Fibroblast of the aortic adventitia (primary cell): Measurements from ENCODE around the gene CAMKK1. TPM values are rescaled to one million over a fixed set of nuclear protein-coding genes. Genes with fewer than 3 reads are reported as not detected.
A peak's percentile ranks its signal among the peaks of the same experiment; 100 is the strongest.
"Not testable (repeated sequence)": the region's sequence is repeated elsewhere in the genome, so short reads cannot be mapped to it uniquely, and the experiment has no call there.

Experiments
- DNase-seq: peaks from one replicate; pipeline ENCODE4 v3.0.0-alpha.2; 2010; ENCODE audit warnings: low read depth
- H3K4me3 ChIP-seq: 2 replicates; pipeline ENCODE4 v1.5.1; 2011; ENCODE audit warnings: low read depth, mild to moderate bottlenecking, control low read depth, low read length, moderate library complexity
- total RNA-seq: library from RNA; depleted of rRNA; stranded (reverse); fragments of >200 nt; gene quantifications from 2 replicates; pipeline ENCODE4 v1.2.3, GENCODE V29; 2012; ENCODE audit warnings: low replicate concordance
- TF ChIP-seq, protein P1 (sequence below): IDR thresholded peaks from 2 replicates; pipeline ENCODE4 v1.5.1; 2011; ENCODE audit warnings: mild to moderate bottlenecking, low read length, control low read depth, inconsistent platforms; ENCODE audit not compliant: insufficient read depth

The CAMKK1 gene
- total RNA-seq, 1 donor, result 17.7 TPM

GRCh38 chr17:3848229-3848835, 44.5 kb downstream of the CAMKK1 start:
- TF ChIP-seq, protein P1, sequence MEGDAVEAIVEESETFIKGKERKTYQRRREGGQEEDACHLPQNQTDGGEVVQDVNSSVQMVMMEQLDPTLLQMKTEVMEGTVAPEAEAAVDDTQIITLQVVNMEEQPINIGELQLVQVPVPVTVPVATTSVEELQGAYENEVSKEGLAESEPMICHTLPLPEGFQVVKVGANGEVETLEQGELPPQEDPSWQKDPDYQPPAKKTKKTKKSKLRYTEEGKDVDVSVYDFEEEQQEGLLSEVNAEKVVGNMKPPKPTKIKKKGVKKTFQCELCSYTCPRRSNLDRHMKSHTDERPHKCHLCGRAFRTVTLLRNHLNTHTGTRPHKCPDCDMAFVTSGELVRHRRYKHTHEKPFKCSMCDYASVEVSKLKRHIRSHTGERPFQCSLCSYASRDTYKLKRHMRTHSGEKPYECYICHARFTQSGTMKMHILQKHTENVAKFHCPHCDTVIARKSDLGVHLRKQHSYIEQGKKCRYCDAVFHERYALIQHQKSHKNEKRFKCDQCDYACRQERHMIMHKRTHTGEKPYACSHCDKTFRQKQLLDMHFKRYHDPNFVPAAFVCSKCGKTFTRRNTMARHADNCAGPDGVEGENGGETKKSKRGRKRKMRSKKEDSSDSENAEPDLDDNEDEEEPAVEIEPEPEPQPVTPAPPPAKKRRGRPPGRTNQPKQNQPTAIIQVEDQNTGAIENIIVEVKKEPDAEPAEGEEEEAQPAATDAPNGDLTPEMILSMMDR, result no peak
- H3K4me3 ChIP-seq, result no peak overlapping the region
- no peak for DNase-seq

DNA sequence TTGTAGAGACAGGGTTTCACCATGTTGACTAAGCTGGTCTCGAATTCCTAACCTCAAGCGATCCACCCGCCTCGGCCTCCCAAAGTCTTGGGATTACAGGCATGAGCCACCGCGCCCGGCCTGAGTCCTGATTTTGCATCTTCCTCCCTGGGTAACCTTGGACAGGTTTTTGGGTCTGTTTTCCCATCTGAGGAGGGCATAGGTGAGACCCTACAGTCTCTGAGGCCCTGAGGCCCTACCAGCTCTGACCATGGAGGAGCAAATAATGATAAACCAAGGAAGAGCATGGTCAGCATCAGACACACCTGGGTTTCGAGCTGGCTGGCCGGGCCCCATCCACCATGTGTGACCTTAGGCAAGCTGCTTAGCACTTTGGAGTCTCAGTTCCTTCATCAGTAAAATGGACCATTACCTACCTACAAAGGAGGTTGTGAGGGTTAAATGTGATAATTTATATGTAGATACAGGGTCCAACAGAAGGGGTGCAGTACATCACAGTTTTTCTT, 45.6 kb downstream of the CAMKK1 start:
- TF ChIP-seq, protein P1, result no peak
- no peak overlapping the region for H3K4me3 ChIP-seq
- no peak for DNase-seq

DNA sequence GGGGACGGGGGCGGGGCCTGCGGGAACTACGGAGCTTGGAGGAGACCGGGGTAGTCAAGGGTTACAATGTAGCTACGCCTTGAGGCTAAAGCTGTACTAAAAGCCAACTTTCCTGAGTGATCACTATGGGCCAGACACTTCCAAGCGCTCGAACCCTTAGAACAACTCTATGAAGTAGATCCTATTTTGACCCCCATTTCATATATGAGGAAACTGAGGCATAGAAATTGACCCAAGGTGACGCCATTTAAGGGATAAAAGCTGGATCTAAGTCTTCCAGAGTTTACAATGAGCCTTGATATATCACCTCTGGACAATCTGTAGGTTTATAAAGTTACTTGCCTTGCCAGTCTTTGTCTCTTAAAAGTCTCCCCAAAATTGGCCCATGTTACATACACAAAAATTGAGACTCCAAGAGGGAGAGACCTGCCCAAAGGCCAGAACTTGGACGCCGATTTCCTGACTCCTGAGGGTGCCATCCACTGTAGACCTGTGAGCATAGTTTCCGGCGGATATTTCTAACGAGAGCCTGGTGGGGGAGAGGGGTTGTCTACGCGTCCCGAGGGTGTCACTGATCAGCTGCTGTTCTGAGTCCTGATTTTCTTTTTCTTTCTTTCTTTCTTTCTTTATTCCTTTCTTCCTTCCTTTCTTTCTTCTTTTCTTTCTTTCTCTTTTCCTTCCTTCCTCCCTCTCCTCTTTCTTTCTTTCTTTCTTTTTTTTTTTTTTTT, 46.3 kb downstream of the CAMKK1 start:
- TF ChIP-seq, protein P1, result no peak
- no peak for DNase-seq
- peak overlapping the region; percentile 36 for H3K4me3 ChIP-seq

DNA sequence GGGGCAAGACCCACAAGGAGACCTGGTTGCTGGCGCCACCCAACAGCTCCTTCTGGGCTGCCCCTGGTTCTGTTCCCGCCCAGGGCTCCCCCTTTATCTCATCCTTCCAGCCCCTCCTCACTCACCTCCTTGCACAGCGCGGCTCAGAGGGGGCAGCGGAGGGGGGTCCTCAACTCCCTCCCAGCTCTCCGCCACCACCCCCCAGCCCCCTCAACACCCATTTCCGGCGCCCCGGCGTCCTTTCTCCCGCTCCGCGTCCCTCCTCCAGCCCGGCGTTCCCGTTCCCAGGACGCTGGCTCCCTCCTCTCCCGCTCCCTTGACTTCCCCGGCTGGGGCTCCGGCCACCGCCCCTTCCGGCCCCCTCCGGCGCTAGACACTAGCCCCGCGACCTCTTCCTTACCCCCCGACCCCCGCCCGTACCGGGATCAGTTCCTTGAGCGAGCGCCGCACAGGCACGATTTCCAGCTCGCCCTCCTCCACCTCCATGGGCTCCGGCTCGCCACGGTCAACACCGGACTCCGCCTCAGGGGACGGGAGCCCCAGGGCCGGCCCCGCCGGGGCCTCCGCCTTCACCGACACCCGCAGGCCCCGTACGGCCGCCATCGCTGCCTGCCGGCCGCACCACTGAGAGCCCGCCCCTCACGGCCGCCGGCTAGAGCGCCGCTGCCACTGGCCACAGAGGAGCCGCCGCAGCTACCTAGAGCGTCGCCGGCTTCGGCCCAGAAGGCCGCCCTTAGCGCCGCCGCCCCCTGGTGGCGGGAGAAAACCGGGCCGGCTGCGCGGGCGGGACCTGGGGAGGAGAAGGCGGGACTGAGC, 47.0 kb downstream of the CAMKK1 start, which contains the start of gene NCBP3:
Gene NCBP3 (minus strand): TSS at position 626 of the 816 bp plus-strand sequence. CDS start 23 bp downstream, at position 603.
- TF ChIP-seq, protein P1, result peak; percentile 83
- DNase-seq, result peak; percentile 89
- peak within 1 kb of the TSS; percentile 83 for H3K4me3 ChIP-seq

DNA sequence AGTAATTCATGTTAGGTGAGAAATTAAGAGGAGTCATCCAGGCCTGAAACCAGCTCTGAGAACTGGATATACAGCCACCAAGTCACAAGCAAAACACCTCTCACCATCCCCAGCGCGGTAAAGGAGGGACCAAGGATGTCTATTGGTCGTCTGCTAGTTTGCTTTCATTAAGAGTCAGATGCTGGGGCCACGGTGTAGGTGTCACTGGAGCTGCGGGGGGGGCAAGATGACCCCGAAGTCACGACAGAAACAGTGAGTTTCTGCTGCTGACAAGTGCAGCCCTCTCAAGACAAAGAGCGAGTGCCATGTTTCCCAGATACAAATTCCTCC, 47.6 kb downstream of the CAMKK1 start:
- peak overlapping the region; percentile 83 for H3K4me3 ChIP-seq
- DNase-seq, result no peak
- TF ChIP-seq, protein P1, result no peak

- H3K4me3 ChIP-seq, result peak overlapping the region; percentile 83
Measured at GRCh38 chr17:3844556-3844955, 48.3 kb downstream of the CAMKK1 start.

More at GRCh38 chr17:3844556-3844955, 48.3 kb downstream of the CAMKK1 start:
- not testable (repeated sequence) for DNase-seq
